Smooth muscle cell (in vitro differentiated cells): ENCODE data around the gene MYBPH. TPM values are rescaled to one million over a fixed set of nuclear protein-coding genes. Genes with fewer than 3 reads are reported as not detected.
A peak's percentile ranks its signal among the peaks of the same experiment; 100 is the strongest.

Source experiments
- DNase-seq: peaks from one replicate; lab custom pipeline; 2025; ENCODE audit not compliant: unreplicated experiment; lab: John Stamatoyannopoulos, UW
- H2AFZ ChIP-seq: fragments of 200-600 bp; sonication (generic); 2 replicates; pipeline ENCODE4 v1.6.0; 2016; ENCODE audit warnings: antibody characterized with exemption, low read depth, mild to moderate bottlenecking
- H3F3A ChIP-seq: fragments of 200-600 bp; sonication (generic); 2 replicates; pipeline ENCODE4 v1.6.0; 2017; ENCODE audit warnings: antibody characterized with exemption, low read depth
- H3K27ac ChIP-seq: fragments of 200-600 bp; sonication (generic); 2 replicates; pipeline ENCODE4 v1.5.1; 2016; ENCODE audit warnings: low read depth, mild to moderate bottlenecking
- H3K27me3 ChIP-seq: fragments of 200-600 bp; sonication (generic); 2 replicates; pipeline ENCODE4 v1.6.1; 2016; ENCODE audit warnings: low read depth, mild to moderate bottlenecking
- H3K36me3 ChIP-seq: fragments of 200-600 bp; sonication (generic); 2 replicates; pipeline ENCODE4 v1.5.1; 2016; ENCODE audit warnings: low read depth
- H3K4me1 ChIP-seq: fragments of 200-600 bp; sonication (generic); 2 replicates; pipeline ENCODE4 v1.5.1; 2016; ENCODE audit warnings: low read depth
- H3K4me2 ChIP-seq: fragments of 200-600 bp; sonication (generic); 2 replicates; pipeline ENCODE4 v1.6.0; 2016; ENCODE audit warnings: mild to moderate bottlenecking
- H3K4me3 ChIP-seq: fragments of 200-600 bp; sonication (generic); 2 replicates; pipeline ENCODE4 v1.5.1; 2016; ENCODE audit warnings: mild to moderate bottlenecking
- H3K79me2 ChIP-seq: fragments of 200-600 bp; sonication (generic); 2 replicates; pipeline ENCODE4 v1.6.0; 2016; ENCODE audit warnings: low read depth, mild to moderate bottlenecking
- H3K9ac ChIP-seq: fragments of 200-600 bp; sonication (generic); 2 replicates; pipeline ENCODE4 v1.6.0; 2016; ENCODE audit warnings: low read depth
- H3K9me3 ChIP-seq: fragments of 200-600 bp; sonication (generic); replicated peaks from 2 replicates; pipeline ENCODE4 v1.5.1; 2016; ENCODE audit warnings: low read depth
- H4K20me1 ChIP-seq: fragments of 200-600 bp; sonication (generic); 2 replicates; pipeline ENCODE4 v1.6.0; 2016; ENCODE audit warnings: low read depth
- CTCF ChIP-seq: fragments of 200-600 bp; sonication (generic); IDR thresholded peaks from 2 replicates; pipeline ENCODE4 v1.5.1; 2017; ENCODE audit warnings: borderline replicate concordance, mild to moderate bottlenecking, antibody characterized with exemption; ENCODE audit not compliant: insufficient read depth, poor library complexity, severe bottlenecking
- WGBS: methylation state at CpG from one replicate; pipeline ENCODE4 v1.1.7; 2016; ENCODE audit warnings: low lambda C conversion rate; 5-methylcytosine and 5-hydroxymethylcytosine counted together
- polyA plus RNA-seq: library from polyadenylated mRNA; unstranded; fragments of >200 nt; fragmentation: Nextera tagmentation; extraction: Ambion mirVana; gene quantifications from 2 replicates; pipeline ENCODE4 v1.2.1, GENCODE V29; 2016
- total RNA-seq: library from RNA; depleted of rRNA; stranded (reverse); fragments of >200 nt; gene quantifications from 2 replicates; pipeline ENCODE4 v1.2.3, GENCODE V29; 2014

Gene MYBPH
- total and polyA plus RNA-seq, 2 experiments from 2014 or later: 0.67 to 1.7 TPM

DNA sequence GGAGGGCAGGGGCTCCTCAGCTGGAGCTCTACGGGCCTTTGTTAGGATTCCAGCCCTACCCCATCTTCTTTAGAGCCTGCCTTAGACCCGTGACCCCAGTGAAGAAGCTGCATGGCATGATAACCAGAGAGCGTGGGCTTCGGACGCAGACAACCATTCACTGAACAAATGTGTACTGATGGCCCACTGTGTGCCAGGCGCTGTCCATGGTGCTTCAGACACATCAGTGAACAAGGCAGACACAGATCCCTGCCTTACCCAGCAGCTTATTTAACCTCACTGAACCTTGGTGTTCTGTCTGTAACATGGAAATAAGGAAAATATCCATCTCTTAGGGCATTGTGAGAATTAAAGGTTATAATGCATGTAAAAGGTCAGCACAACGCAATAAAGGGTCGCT is 44.3 kb upstream of the MYBPH start:
- Histone ChIP-seq H3K4me1 (no peaks in the 10 kb centered on the region), H2AFZ (no peak overlapping the region), H3K9me3 (no peaks in the 10 kb centered on the region), H3K27ac (no peak overlapping the region), H3K9ac (no peak overlapping the region), H3K27me3 (peaks cover 19% of the 10 kb centered on the region), H3K79me2 (no peaks in the 10 kb centered on the region), H3K36me3 (no peaks in the 10 kb centered on the region), H4K20me1 (no peaks in the 10 kb centered on the region), H3K4me3 (no peak overlapping the region), H3F3A (no peaks in the 10 kb centered on the region), H3K4me2 (no peak overlapping the region)
- DNase-seq: no peak
- 76% methylated on average over 8 of the region's 8 CpGs for WGBS
- TF ChIP-seq CTCF: no peak

DNA sequence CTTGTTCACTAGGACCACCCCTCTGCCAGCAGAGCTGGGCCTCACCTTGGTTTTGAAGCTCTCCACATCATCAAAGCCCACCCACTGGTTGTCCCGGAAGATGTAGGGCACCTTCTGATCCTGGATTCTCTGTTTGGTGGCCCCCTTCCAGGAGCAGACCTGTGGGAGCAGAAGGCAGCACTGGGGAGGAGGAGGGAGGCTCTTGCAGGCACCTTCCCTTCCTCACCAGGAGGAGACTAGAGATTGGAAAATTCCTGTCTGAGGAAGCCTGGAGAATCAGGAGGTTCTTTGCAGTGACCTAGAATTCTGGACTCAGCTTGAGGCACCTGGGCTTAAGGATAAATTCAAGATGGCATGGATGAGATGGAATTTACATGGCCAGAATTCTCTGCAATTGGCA is 43.5 kb upstream of the MYBPH start:
- no peaks in the 10 kb centered on the region for H3F3A ChIP-seq
- no peak overlapping the region for H3K27ac ChIP-seq
- H3K9me3 ChIP-seq: no peaks in the 10 kb centered on the region
- H3K79me2 ChIP-seq: no peaks in the 10 kb centered on the region
- H3K4me1 ChIP-seq: no peaks in the 10 kb centered on the region
- H2AFZ ChIP-seq: no peak overlapping the region
- WGBS: 83% methylated on average over 1 of the region's 1 CpG
- TF ChIP-seq CTCF: no peak
- no peak overlapping the region for H3K4me2 ChIP-seq
- no peak overlapping the region for H3K9ac ChIP-seq
- no peak for DNase-seq
- H3K4me3 ChIP-seq: no peak overlapping the region
- peaks cover 12% of the 10 kb centered on the region for H3K27me3 ChIP-seq
- no peaks in the 10 kb centered on the region for H3K36me3 ChIP-seq
- no peaks in the 10 kb centered on the region for H4K20me1 ChIP-seq

- H3F3A ChIP-seq: no peaks in the 10 kb centered on the region
- peaks cover 4% of the 10 kb centered on the region for H3K27me3 ChIP-seq
- no peaks in the 10 kb centered on the region for H3K4me1 ChIP-seq
- H3K79me2 ChIP-seq: no peaks in the 10 kb centered on the region
- no peak for TF ChIP-seq CTCF
- no peak overlapping the region for H3K27ac ChIP-seq
- no peaks in the 10 kb centered on the region for H3K36me3 ChIP-seq
- no peaks in the 10 kb centered on the region for H4K20me1 ChIP-seq
- no peak overlapping the region for H2AFZ ChIP-seq
- WGBS: 81% methylated on average over 7 of the region's 7 CpGs
- H3K4me3 ChIP-seq: no peak overlapping the region
- H3K9ac ChIP-seq: no peak overlapping the region
- no peaks in the 10 kb centered on the region for H3K9me3 ChIP-seq
- DNase-seq: no peak
- H3K4me2 ChIP-seq: no peak overlapping the region
Observed at GRCh38 chr1:203217668-203218067, 42.0 kb upstream of the MYBPH start.

DNA sequence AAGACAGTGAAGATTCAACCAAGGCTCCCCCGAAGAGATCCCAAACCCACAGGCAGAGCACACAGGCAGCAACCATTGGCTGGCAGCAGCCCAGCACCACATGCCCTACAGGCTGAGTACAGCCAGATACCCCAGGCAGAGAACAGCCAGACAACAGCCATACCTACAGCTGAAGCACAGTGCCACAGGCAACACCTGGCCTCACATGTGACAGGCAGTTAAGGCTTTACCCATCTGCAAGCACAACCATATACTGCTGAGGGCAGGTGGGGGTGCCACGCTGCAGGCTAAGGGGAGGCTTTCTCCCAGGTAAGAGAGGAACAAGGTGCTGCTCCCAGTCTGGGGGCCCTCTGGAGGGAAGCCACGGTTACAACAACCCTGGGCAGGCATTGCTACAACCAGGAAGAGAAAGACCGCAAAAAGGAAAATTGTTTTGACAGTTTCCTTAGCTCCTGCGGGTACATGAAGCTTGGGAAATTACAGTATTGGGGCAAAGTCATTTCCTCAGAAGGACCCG is 41.6 kb upstream of the MYBPH start:
- Histone ChIP-seq H4K20me1 (no peaks in the 10 kb centered on the region), H3K36me3 (no peaks in the 10 kb centered on the region), H3K27me3 (peaks cover under 1% of the 10 kb centered on the region), H3K9me3 (no peaks in the 10 kb centered on the region), H3K27ac (no peak overlapping the region), H3F3A (no peaks in the 10 kb centered on the region), H2AFZ (no peak overlapping the region), H3K4me2 (no peak overlapping the region), H3K4me1 (no peaks in the 10 kb centered on the region), H3K4me3 (no peak overlapping the region), H3K79me2 (no peaks in the 10 kb centered on the region), H3K9ac (no peak overlapping the region)
- peak; percentile 19 for TF ChIP-seq CTCF
- WGBS: 63% methylated on average over 6 of the region's 6 CpGs
- DNase-seq: no peak
